Measurements from ENCODE around the gene COL27A1. TPM values are rescaled to one million over a fixed set of nuclear protein-coding genes. Genes with fewer than 3 reads are reported as not detected.

The COL27A1 gene
- polyA plus RNA-seq, 1 donor (not counting 4 experiments of a cell fraction or from before 2014, with no cell fraction given), result 14.0 TPM

- Histone ChIP-seq H3K27ac (ENCODE audit: control insufficient read depth, insufficient read depth, low read length) (no peak overlapping the region), H3K4me2 (ENCODE audit: control insufficient read depth, extremely low read depth, insufficient read depth, low read depth, low read length) (no peak overlapping the region), H2AFZ (ENCODE audit: control insufficient read depth, low read length) (no peak overlapping the region), H3K4me3 (ENCODE audit: control insufficient read depth in 2 of 3, extremely low read depth in 1 of 3, insufficient read depth in 2 of 3, low read depth in 1 of 3, low read length in 3 of 3) (no peak overlapping the region), H3K4me1 (ENCODE audit: control insufficient read depth, extremely low read depth, insufficient read depth, low read length) (no peaks in the 10 kb centered on the region), H3K79me2 (ENCODE audit: control insufficient read depth, insufficient read depth, low read length) (no peaks in the 10 kb centered on the region), H4K20me1 (ENCODE audit: control insufficient read depth, extremely low read depth, insufficient read depth, low read length) (no peaks in the 10 kb centered on the region), H3K36me3 (ENCODE audit: control insufficient read depth in 2 of 2, extremely low read depth in 1 of 2, insufficient read depth in 2 of 2, low read length in 2 of 2) (peaks cover 12 to 26% of the 10 kb centered on the region in 2 experiments), H3K9me3 (ENCODE audit: control insufficient read depth, low read depth, low read length) (no peaks in the 10 kb centered on the region), H3K9me1 (ENCODE audit: control insufficient read depth, extremely low read depth, insufficient read depth, low read length) (no peaks in the 10 kb centered on the region), H3K9ac (ENCODE audit: control insufficient read depth, extremely low read depth, insufficient read depth, low read length) (no peak overlapping the region), H3K27me3 (ENCODE audit: control insufficient read depth, extremely low read depth, insufficient read depth, low read length) (no peaks in the 10 kb centered on the region)
- no peak for FAIRE-seq
- no peak for DNase-seq (ENCODE audit: low read depth, low spot score)
- dilution Hi-C loops (cut with MboI; ENCODE audit: extremely low pct_ligation_motif_present, low sequenced_read_pairs), result no loop called here
- no peak for TF ChIP-seq EZH2 (IDR thresholded peaks at IDR 0.05; ENCODE audit: low read length)
- TF ChIP-seq, protein P1, sequence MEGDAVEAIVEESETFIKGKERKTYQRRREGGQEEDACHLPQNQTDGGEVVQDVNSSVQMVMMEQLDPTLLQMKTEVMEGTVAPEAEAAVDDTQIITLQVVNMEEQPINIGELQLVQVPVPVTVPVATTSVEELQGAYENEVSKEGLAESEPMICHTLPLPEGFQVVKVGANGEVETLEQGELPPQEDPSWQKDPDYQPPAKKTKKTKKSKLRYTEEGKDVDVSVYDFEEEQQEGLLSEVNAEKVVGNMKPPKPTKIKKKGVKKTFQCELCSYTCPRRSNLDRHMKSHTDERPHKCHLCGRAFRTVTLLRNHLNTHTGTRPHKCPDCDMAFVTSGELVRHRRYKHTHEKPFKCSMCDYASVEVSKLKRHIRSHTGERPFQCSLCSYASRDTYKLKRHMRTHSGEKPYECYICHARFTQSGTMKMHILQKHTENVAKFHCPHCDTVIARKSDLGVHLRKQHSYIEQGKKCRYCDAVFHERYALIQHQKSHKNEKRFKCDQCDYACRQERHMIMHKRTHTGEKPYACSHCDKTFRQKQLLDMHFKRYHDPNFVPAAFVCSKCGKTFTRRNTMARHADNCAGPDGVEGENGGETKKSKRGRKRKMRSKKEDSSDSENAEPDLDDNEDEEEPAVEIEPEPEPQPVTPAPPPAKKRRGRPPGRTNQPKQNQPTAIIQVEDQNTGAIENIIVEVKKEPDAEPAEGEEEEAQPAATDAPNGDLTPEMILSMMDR (optimal IDR thresholded peaks at IDR 0.05 in 1 of 3, IDR thresholded peaks at IDR 0.05 in 1 of 3, conservative IDR thresholded peaks at IDR 0.05 in 1 of 3; ENCODE audit: extremely low read depth in 1 of 3, insufficient read depth in 2 of 3, low read length in 3 of 3), result no peak
Measured at GRCh38 chr9:114192539-114192938, 37.2 kb downstream of the COL27A1 start.

DNA sequence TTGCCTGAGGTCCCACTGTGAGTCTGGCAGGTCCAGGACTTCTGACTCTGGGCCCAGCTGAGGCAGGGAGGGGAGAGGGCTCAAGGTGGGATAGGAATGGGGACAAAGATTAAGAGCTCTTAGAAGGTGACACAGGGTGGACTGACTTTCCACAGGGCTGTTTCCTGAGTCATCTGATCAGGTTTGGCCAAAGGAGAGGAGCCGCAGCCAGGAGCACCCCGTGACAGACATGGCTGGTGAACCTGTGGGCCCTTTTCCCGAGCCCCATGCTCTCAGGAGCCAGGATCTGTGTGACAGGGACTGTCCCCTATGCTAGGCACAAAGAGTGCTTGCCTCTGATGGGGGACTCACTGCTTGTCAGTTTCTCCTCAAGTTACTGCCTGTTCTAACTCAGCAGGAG, 37.8 kb downstream of the COL27A1 start:
- no peaks in the 10 kb centered on the region for H3K79me2 ChIP-seq (ENCODE audit: control insufficient read depth, insufficient read depth, low read length)
- no peaks in the 10 kb centered on the region for H3K9me1 ChIP-seq (ENCODE audit: control insufficient read depth, extremely low read depth, insufficient read depth, low read length)
- H3K9me3 ChIP-seq (ENCODE audit: control insufficient read depth, low read depth, low read length), result no peaks in the 10 kb centered on the region
- H3K4me2 ChIP-seq (ENCODE audit: control insufficient read depth, extremely low read depth, insufficient read depth, low read depth, low read length), result no peak overlapping the region
- H3K27me3 ChIP-seq (ENCODE audit: control insufficient read depth, extremely low read depth, insufficient read depth, low read length), result no peaks in the 10 kb centered on the region
- FAIRE-seq (no peak), DNase-seq (ENCODE audit: low read depth, low spot score) (no peak)
- dilution Hi-C loops (cut with MboI; ENCODE audit: extremely low pct_ligation_motif_present, low sequenced_read_pairs), result no loop called here
- H3K36me3 ChIP-seq (ENCODE audit: control insufficient read depth in 2 of 2, extremely low read depth in 1 of 2, insufficient read depth in 2 of 2, low read length in 2 of 2), result peaks cover 12 to 31% of the 10 kb centered on the region in 2 experiments
- H2AFZ ChIP-seq (ENCODE audit: control insufficient read depth, low read length), result no peak overlapping the region
- TF ChIP-seq, protein P1 (optimal IDR thresholded peaks at IDR 0.05 in 1 of 3, IDR thresholded peaks at IDR 0.05 in 1 of 3, conservative IDR thresholded peaks at IDR 0.05 in 1 of 3; ENCODE audit: extremely low read depth in 1 of 3, insufficient read depth in 2 of 3, low read length in 3 of 3), result no peak
- no peak for TF ChIP-seq EZH2 (IDR thresholded peaks at IDR 0.05; ENCODE audit: low read length)
- no peak overlapping the region for H3K4me3 ChIP-seq (ENCODE audit: control insufficient read depth in 2 of 3, extremely low read depth in 1 of 3, insufficient read depth in 2 of 3, low read depth in 1 of 3, low read length in 3 of 3)
- no peak overlapping the region for H3K27ac ChIP-seq (ENCODE audit: control insufficient read depth, insufficient read depth, low read length)
- no peaks in the 10 kb centered on the region for H4K20me1 ChIP-seq (ENCODE audit: control insufficient read depth, extremely low read depth, insufficient read depth, low read length)
- no peak overlapping the region for H3K9ac ChIP-seq (ENCODE audit: control insufficient read depth, extremely low read depth, insufficient read depth, low read length)
- no peaks in the 10 kb centered on the region for H3K4me1 ChIP-seq (ENCODE audit: control insufficient read depth, extremely low read depth, insufficient read depth, low read length)

Measured in keratinocyte (primary cell).